A673 (cell line): ENCODE data around the gene SREBF1.

ENCODE experiments used
- CTCF ChIP-seq: fragments of 300-800, 200-600 bp; sonication (generic); conservative IDR thresholded peaks from 2 replicates; pipeline ENCODE4 v1.5.1; 2017; ENCODE audit warnings: low read depth, mild to moderate bottlenecking, antibody characterized with exemption, low read length, moderate library complexity, mixed read lengths
- EZH2 ChIP-seq: fragments of 200-600 bp; sonication (generic); IDR thresholded peaks from 2 replicates; pipeline ENCODE4 v1.6.1; 2017; ENCODE audit warnings: borderline replicate concordance, low read depth, mild to moderate bottlenecking, mixed read lengths, antibody characterized with exemption, low read length; ENCODE audit not compliant: poor library complexity, severe bottlenecking

- TF ChIP-seq CTCF = no peak
- no peak for TF ChIP-seq EZH2
Observed at GRCh38 chr17:17819111-17819510, 17.7 kb downstream of the SREBF1 start.
